Left ventricle myocardium inferior (tissue), 1 donor: ENCODE measurements around the gene DEK. TPM values are rescaled to one million over a fixed set of nuclear protein-coding genes. Genes with fewer than 3 reads are reported as not detected.

Experiments used
- DNase-seq: peaks from one replicate; pipeline ENCODE4 v3.0.0-alpha.2; 2020
- H3K27ac ChIP-seq: fragments of 200-600 bp; replicated peaks from 2 replicates; pipeline ENCODE4 v1.8.0; 2021
- H3K27me3 ChIP-seq: fragments of 200-600 bp; 2 replicates; pipeline ENCODE4 v1.8.0; 2021; ENCODE audit warnings: low read depth
- H3K36me3 ChIP-seq: fragments of 200-600 bp; 2 replicates; pipeline ENCODE4 v1.8.0; 2021
- H3K4me1 ChIP-seq: fragments of 200-600 bp; 2 replicates; pipeline ENCODE4 v1.8.0; 2021
- H3K4me3 ChIP-seq: fragments of 200-600 bp; 2 replicates; pipeline ENCODE4 v1.8.0; 2021; ENCODE audit warnings: mild to moderate bottlenecking, moderate library complexity
- H3K9me3 ChIP-seq: fragments of 200-600 bp; replicated peaks from 2 replicates; pipeline ENCODE4 v1.8.0; 2021
- intact Hi-C: fragments of 100-400 bp; cut with micrococcal nuclease; formaldehyde crosslinking; loops from one replicate; pipeline ENCODE4 v1.11.0; 2022
- total RNA-seq: library from RNA; stranded (reverse); fragmentation: NEBNext Ultra II Directional; extraction: Animal tissue kit (Norgen Biotek cat#: 25700); gene quantifications from one replicate; pipeline ENCODE4 v1.2.1, GENCODE V29; 2021
- TF ChIP-seq, protein P1 (sequence below): fragments of 200-600 bp; IDR thresholded peaks from 2 replicates; pipeline ENCODE4 v1.8.0; 2021; ENCODE audit warnings: antibody characterized with exemption, mild to moderate bottlenecking, borderline replicate concordance
- donor health status: DM: no; HTN: yes; CAD: no; lungs with severe emphysema.

DEK gene
- total RNA-seq, 1 donor from 2014 or later = 54.0 TPM

DNA sequence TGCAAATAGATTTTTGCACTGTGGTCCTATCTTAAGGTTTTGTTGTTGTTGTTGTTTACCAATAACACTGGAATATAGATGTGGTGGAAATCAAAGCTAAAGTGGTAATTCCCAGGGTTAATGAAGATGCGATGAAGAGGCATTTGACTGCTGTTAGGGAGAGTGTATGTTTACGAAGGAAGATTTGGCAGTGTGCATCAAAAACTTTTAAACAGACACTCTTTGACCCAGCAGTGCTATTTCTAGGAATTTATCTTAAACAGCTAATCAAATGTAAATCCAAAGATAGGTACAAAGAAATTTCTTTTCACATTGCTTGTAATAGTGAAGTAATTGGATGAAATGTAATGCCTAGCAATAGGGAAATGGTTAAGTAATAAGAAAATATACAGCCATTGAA is 75.1 kb downstream of the DEK start:
- peaks cover 11% of the 10 kb centered on the region for H3K4me1 ChIP-seq
- no peaks in the 10 kb centered on the region for H3K27me3 ChIP-seq
- H3K9me3 ChIP-seq = no peaks in the 10 kb centered on the region
- H3K27ac ChIP-seq = no peak overlapping the region
- H3K4me3 ChIP-seq = no peak overlapping the region
- intact Hi-C loops = no loop called here
- no peak for DNase-seq
- TF ChIP-seq, protein P1, sequence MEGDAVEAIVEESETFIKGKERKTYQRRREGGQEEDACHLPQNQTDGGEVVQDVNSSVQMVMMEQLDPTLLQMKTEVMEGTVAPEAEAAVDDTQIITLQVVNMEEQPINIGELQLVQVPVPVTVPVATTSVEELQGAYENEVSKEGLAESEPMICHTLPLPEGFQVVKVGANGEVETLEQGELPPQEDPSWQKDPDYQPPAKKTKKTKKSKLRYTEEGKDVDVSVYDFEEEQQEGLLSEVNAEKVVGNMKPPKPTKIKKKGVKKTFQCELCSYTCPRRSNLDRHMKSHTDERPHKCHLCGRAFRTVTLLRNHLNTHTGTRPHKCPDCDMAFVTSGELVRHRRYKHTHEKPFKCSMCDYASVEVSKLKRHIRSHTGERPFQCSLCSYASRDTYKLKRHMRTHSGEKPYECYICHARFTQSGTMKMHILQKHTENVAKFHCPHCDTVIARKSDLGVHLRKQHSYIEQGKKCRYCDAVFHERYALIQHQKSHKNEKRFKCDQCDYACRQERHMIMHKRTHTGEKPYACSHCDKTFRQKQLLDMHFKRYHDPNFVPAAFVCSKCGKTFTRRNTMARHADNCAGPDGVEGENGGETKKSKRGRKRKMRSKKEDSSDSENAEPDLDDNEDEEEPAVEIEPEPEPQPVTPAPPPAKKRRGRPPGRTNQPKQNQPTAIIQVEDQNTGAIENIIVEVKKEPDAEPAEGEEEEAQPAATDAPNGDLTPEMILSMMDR = no peak
- peaks cover 27% of the 10 kb centered on the region for H3K36me3 ChIP-seq

GRCh38 chr6:18187701-18188100 is 76.6 kb downstream of the DEK start:
- intact Hi-C loops = no loop called here
- H3K4me1 ChIP-seq = peaks cover 11% of the 10 kb centered on the region
- DNase-seq = no peak
- no peaks in the 10 kb centered on the region for H3K9me3 ChIP-seq
- TF ChIP-seq, protein P1 = no peak
- no peaks in the 10 kb centered on the region for H3K27me3 ChIP-seq
- H3K4me3 ChIP-seq = no peak overlapping the region
- peaks cover 16% of the 10 kb centered on the region for H3K36me3 ChIP-seq
- no peak overlapping the region for H3K27ac ChIP-seq

- H3K27me3 ChIP-seq = no peaks in the 10 kb centered on the region
- peaks cover 11% of the 10 kb centered on the region for H3K4me1 ChIP-seq
- intact Hi-C loops = no loop called here
- DNase-seq = no peak
- H3K36me3 ChIP-seq = peaks cover 6% of the 10 kb centered on the region
- no peak overlapping the region for H3K4me3 ChIP-seq
- no peaks in the 10 kb centered on the region for H3K9me3 ChIP-seq
- H3K27ac ChIP-seq = no peak overlapping the region
- TF ChIP-seq, protein P1 = no peak
Measured at GRCh38 chr6:18186540-18187250, 77.6 kb downstream of the DEK start.

DNA sequence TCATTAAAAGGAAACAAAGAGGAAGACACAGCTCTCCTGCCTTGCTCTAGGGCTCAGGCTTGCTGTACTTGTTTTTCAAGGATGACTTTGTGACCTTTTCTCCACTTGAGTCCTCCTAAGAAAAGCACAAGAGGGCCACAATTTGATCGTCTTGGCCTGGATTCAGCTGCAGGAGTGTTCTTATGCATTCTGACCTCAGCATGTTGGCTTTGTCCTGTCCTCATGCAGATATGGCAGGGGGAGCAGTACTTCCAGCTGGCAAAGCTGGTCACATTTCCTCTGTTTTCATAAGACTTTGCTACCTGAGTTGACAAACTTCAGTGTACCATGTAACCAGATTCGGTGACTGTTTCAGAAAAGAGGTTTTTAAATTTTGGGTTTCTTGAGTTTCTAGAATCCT is 78.3 kb downstream of the DEK start:
- Histone ChIP-seq H3K9me3 (no peaks in the 10 kb centered on the region), H3K27me3 (no peaks in the 10 kb centered on the region), H3K4me3 (no peak overlapping the region), H3K27ac (no peak overlapping the region), H3K4me1 (peaks cover 11% of the 10 kb centered on the region), H3K36me3 (no peaks in the 10 kb centered on the region)
- TF ChIP-seq, protein P1 = no peak
- DNase-seq = no peak
- intact Hi-C loops = no loop called here

DNA sequence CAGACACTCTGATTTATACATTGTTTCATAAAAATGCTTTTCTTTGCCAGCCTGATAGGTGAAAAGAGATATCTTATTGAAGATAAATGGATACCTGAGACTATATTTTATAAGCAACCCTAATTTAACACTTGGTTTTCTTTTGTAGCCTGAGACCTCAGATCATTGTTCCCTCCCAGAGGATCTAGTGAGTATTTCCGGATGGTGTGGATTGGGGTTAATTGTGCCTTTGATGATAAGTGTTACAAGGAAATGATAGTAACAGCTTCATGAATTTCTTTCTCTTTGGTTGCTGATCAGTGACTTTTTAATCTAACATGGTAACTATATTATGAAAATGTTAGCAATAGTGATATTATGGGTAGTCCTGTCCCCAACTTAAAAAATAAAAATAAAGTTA is 78.7 kb downstream of the DEK start:
- no peaks in the 10 kb centered on the region for H3K9me3 ChIP-seq
- H3K36me3 ChIP-seq = no peaks in the 10 kb centered on the region
- no peak overlapping the region for H3K4me3 ChIP-seq
- H3K27me3 ChIP-seq = no peaks in the 10 kb centered on the region
- intact Hi-C loops = no loop called here
- H3K27ac ChIP-seq = no peak overlapping the region
- TF ChIP-seq, protein P1 = no peak
- H3K4me1 ChIP-seq = peaks cover 11% of the 10 kb centered on the region
- no peak for DNase-seq
